Heart right ventricle (tissue), 16 donors: ENCODE data around the gene SLC25A41. TPM values are rescaled to one million over a fixed set of nuclear protein-coding genes. Genes with fewer than 3 reads are reported as not detected.

ENCODE experiments used
- ATAC-seq, 8 donors: fragments of 200-7000 bp; cut with Tn5 transposase; one replicate each; pipeline ENCODE4 v1.9.1; 2020; ENCODE audit warnings: mild to moderate bottlenecking in 8 of 8, moderate library complexity in 8 of 8, moderate number of reproducible peaks in 1 of 8
- DNase-seq, 2 donors: peaks; one replicate each; pipeline ENCODE4 v3.0.0-alpha.2; 2020
- H3K27ac ChIP-seq, 10 donors: fragments of 200-600 bp; sonication (generic) in 2 of 10; one replicate each; pipeline versions ENCODE4 v1.5.0 to v1.8.0; 2020 to 2022; ENCODE audit warnings: mild to moderate bottlenecking in 3 of 10
- H3K27me3 ChIP-seq, 7 donors: fragments of 200-600 bp; one replicate each; pipeline ENCODE4 v1.8.0; 2021 to 2022; ENCODE audit warnings: mild to moderate bottlenecking in 2 of 7
- H3K36me3 ChIP-seq, 9 donors: fragments of 200-600 bp; sonication (generic) in 1 of 9; one replicate each; pipeline versions ENCODE4 v1.5.0 to v1.8.0; 2020 to 2022; ENCODE audit warnings: mild to moderate bottlenecking in 2 of 9
- H3K4me1 ChIP-seq, 9 donors: fragments of 200-600 bp; sonication (generic) in 1 of 9; one replicate each; pipeline versions ENCODE4 v1.5.0 to v1.8.0; 2020 to 2022; ENCODE audit warnings: mild to moderate bottlenecking in 4 of 9
- H3K4me3 ChIP-seq, 10 donors: fragments of 200-600 bp; sonication (generic) in 2 of 10; one replicate each; pipeline versions ENCODE4 v1.5.0 to v1.8.0; 2020 to 2022; ENCODE audit warnings: mild to moderate bottlenecking in 7 of 10, moderate library complexity in 2 of 10
- H3K9me3 ChIP-seq, 11 donors: fragments of 200-600 bp in 10 of 11; sonication (generic) in 2 of 11; one replicate each; pipeline versions ENCODE4 v1.5.0 to v1.8.0; 2013 to 2022; ENCODE audit warnings: mild to moderate bottlenecking in 2 of 11, control low read depth in 1 of 11, moderate library complexity in 1 of 11
- CTCF ChIP-seq, 9 donors: fragments of 200-600 bp; sonication (generic) in 2 of 9; IDR thresholded peaks; one replicate each; pipeline versions ENCODE4 v1.5.0 to v1.8.0; 2021 to 2022; ENCODE audit warnings: antibody characterized with exemption in 9 of 9, mild to moderate bottlenecking in 5 of 9, moderate library complexity in 1 of 9
- WGBS, 2 donors: extraction: QIAGEN DNeasy Blood & Tissue Kit; methylation state at CpG; one replicate each; pipeline ENCODE4 v1.1.7; 2013; ENCODE audit warnings: inconsistent platforms in 1 of 2; 5-methylcytosine and 5-hydroxymethylcytosine counted together
- intact Hi-C, 10 donors: fragments of 100-400 bp; cut with DNase I; formaldehyde crosslinking; loops; one replicate each; pipeline versions ENCODE4 v1.11.1 to v1.14.2; 2022
- polyA plus RNA-seq, 2 donors: library from polyadenylated mRNA; stranded (reverse); fragments of 200-250 nt; gene quantifications; one replicate each; pipeline ENCODE4 v1.2.3, GENCODE V29; 2013
- total RNA-seq, 10 donors: library from RNA; stranded (reverse); fragmentation: NEBNext Ultra II Directional in 3 of 10; extraction: Animal tissue kit (Norgen Biotek cat#: 25700) in 3 of 10; gene quantifications; one replicate each; pipeline versions ENCODE4 v1.2.1 to v1.2.4, GENCODE V29; 2021 to 2023
- donor health status: Arrhythmogenic right ventricular cardiomyopathy.
- donor health status: ischemic (EF 13 %, LVEDD 7.1; RV severe dilation, severe dysfunction).
- donor health status: healthy with polysubstance abuse.
- donor health status: DM: no; HTN: yes; CAD: no.
- donor health status: DM: no; HTN: no; CAD: no.
- donor health status: ischemic (EF 25% LVEDD 6.9; RV normal size, moderate dysfunction).
- donor health status: ischemic (EF 25% LVEDD 5.7; RV mildly dilated, moderate dysfunction).
- donor health status: healthy.
- donor health status: DM: yes; HTN: yes; CAD: no.
- donor health status: Ischemic cardiomyopathy.
- donor health status: ischemic (EF 35%, LVEDD 5.7; RV mildly dilated, moderate dysfunction).
- donor health status: nonischemic (EF 11% LVEDD 7.7; RV severe dilation, severe dysfunction).
- donor health status: DM: yes; HTN: yes; CAD: no.
- donor health status: PGD.
- donor health status: ischemic (EF 29% LVEDD 5.4; RV normal size, mild dysfunction).
- donor health status: nonischemic (EF 23%, LVEDD 6.1; RV moderate dilation, normal function).

The SLC25A41 gene
- total and polyA plus RNA-seq, 12 donors = 0.17 to 1.7 (median 0.44) TPM; not detected in 4

DNA sequence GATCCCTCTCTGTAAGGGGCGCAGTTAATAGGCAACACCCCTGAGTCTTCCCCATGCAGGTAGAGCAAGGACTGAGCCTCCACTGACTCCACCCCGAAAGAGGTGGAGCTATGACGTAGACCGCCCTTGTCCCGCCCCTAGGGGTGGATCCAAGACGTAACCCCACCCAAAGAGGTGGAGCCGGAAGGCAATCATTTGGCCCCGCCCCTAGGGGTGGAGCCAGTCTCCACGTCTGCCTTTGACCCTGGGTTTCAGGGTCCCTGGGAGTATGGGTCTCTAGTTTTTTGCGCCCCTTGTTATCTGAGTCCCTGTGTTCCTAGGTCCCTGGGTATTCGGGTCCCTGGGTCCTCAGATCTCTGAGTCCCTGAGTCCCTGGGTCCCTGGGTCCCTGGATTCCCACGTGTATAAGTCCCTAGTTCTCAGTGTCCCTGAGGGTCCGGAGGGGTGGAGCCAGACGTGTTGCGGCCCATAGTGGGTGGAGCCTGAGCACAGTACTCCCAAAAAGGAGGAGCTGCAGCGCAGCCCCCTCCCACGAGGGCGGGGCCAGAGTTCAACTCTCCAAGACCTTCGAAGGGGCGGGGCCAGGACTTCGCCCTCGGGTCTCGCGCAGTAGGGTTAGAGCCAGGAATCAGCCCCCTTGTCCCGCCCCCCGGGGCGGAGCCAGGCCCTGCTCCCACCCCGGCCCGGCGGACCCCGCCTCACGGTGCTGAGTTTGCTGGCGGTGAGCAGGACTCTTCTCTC lies 42.8 kb upstream of the SLC25A41 start:
- peak overlapping the region in 2 of 10 donors; percentile 3 to 13 for H3K4me3 ChIP-seq
- peaks cover 0 to 70% (median 47%) of the 10 kb centered on the region in 7 donors for H3K27me3 ChIP-seq
- peaks cover 0 to 18% (median 4%) of the 10 kb centered on the region in 9 donors for H3K4me1 ChIP-seq
- DNase-seq (peak in 1 of 2 donors; percentile 44), ATAC-seq (peak in 4 of 8 donors; percentile 10 to 55 (median 40))
- H3K27ac ChIP-seq = no peak overlapping the region
- TF ChIP-seq CTCF (IDR thresholded peaks at IDR 0.05) = no peak
- H3K36me3 ChIP-seq = peaks cover 0 to 34% (median 0%) of the 10 kb centered on the region in 9 donors
- H3K9me3 ChIP-seq = no peaks in the 10 kb centered on the region
- intact Hi-C loops = no loop called here
- 5 to 12% methylated on average over 33 of the region's 33 CpGs for WGBS, 2 donors

- ATAC-seq = peak in 2 of 8 donors; percentile 17 to 31
These were observed 42.0 kb upstream of the SLC25A41 start for GRCh38 chr19:6475321-6476108.

GRCh38 chr19:6473647-6474046 lies 40.1 kb upstream of the SLC25A41 start:
- Histone ChIP-seq H3K27ac (no peak overlapping the region), H3K4me3 (no peak overlapping the region), H3K4me1 (peaks cover 0 to 18% (median 4%) of the 10 kb centered on the region in 9 donors), H3K27me3 (peaks cover 0 to 54% (median 38%) of the 10 kb centered on the region in 7 donors), H3K36me3 (peaks cover 0 to 40% (median 0%) of the 10 kb centered on the region in 9 donors), H3K9me3 (no peaks in the 10 kb centered on the region)
- WGBS, 2 donors = 55 to 56% methylated on average over 9 of the region's 9 CpGs
- no peak for ATAC-seq
- intact Hi-C loops = no loop called here
- TF ChIP-seq CTCF (IDR thresholded peaks at IDR 0.05) = no peak
- no peak for DNase-seq

More at GRCh38 chr19:6475321-6476108, 42.0 kb upstream of the SLC25A41 start:
- intact Hi-C loops = no loop called here
- Histone ChIP-seq H3K27me3 (peaks cover 0 to 68% (median 42%) of the 10 kb centered on the region in 7 donors), H3K27ac (no peak overlapping the region), H3K36me3 (peaks cover 0 to 40% (median 0%) of the 10 kb centered on the region in 9 donors), H3K4me1 (peaks cover 0 to 18% (median 4%) of the 10 kb centered on the region in 9 donors), H3K4me3 (no peak overlapping the region), H3K9me3 (no peaks in the 10 kb centered on the region)
- no peak for DNase-seq
- no peak for TF ChIP-seq CTCF (IDR thresholded peaks at IDR 0.05)
- 7 to 14% methylated on average over 51 to 52 of the region's 52 CpGs for WGBS, 2 donors

- DNase-seq = no peak
- Histone ChIP-seq H3K4me1 (peaks cover 0 to 18% (median 4%) of the 10 kb centered on the region in 9 donors), H3K4me3 (no peak overlapping the region), H3K27me3 (peaks cover 0 to 57% (median 35%) of the 10 kb centered on the region in 7 donors), H3K36me3 (peaks cover 0 to 42% (median 0%) of the 10 kb centered on the region in 9 donors), H3K9me3 (no peaks in the 10 kb centered on the region), H3K27ac (no peak overlapping the region)
- TF ChIP-seq CTCF (IDR thresholded peaks at IDR 0.05) = no peak
- 68 to 74% methylated on average over 4 of the region's 4 CpGs for WGBS, 2 donors
- intact Hi-C loops = no loop called here
- no peak for ATAC-seq
These were observed 39.1 kb upstream of the SLC25A41 start for GRCh38 chr19:6472713-6473112.
